Measurements from ENCODE around the gene ABHD8.

Gene ABHD8

GRCh38 chr19:17333611-17334413 is 30.6 kb upstream of the ABHD8 start:
- DNase-seq (ENCODE audit: low spot score): peak; percentile 43

GRCh38 chr19:17332677-17333581 is 29.7 kb upstream of the ABHD8 start:
- DNase-seq (ENCODE audit: low spot score): peak; percentile 6

- DNase-seq (ENCODE audit: low spot score): no peak
Observed at GRCh38 chr19:17332360-17332676, 29.1 kb upstream of the ABHD8 start.

DNA sequence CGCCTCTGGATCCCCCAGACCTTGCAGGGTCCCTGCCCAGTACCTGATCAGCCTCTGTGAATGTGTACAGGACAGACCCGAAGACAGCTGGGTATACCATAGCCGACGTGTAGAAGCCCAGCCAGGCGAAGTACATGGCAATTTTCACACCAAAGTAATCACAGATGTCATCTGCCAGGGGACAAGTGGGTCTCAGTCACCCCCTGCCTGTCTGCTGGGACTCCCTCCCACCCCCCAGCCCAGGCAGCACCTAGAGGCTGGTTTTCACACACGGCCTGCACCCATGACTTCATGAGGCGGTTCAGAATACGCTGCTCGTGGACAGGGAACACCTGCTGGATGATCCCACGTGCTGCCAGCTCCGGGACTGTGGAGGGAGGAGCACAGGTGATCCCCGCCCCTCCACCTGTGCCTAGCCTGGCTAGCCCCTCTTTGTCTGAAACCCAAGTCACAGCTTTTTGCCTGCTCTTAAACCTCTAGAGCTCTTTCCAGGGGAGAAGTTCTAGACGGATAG is 27.9 kb upstream of the ABHD8 start:
- DNase-seq (ENCODE audit: low spot score): no peak

DNA sequence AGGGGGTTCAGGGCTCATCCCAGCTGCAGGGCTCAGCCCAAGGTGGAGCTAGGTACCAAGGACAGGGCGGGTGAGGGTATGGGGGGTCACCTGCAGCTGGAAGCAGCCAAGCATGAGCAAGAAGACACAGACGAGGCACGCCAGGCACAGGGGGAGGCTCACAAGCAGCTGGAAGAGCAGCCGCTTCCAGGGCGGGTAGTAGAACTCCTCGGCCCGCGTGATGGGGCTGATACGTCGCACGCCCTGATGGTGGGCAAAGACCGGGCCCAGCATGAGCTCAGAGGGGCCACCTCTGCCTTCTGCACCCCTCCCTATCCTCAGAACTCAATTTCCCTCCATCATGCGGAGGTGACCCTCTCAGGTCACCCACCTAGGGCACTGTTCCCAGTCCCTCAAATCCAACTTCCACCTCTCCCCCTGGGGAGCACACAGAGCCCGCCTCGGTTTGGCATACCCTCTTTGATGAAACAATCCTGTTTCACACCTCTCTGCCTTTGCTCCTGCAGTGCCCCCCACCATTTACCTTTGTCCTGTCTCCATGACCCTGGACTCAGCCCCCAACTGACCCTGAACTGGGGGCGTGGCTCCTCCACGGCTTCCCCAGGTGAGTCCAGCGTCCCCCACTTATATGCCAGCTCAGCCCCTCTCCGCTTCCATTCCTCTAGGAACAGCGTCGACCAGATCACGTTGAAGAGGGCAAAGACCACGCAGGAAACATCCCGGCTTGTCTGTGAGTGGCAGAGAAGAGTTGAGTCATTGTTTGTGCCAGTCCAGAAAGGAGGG is 27.2 kb upstream of the ABHD8 start:
- no peak for DNase-seq (ENCODE audit: low spot score)

DNA sequence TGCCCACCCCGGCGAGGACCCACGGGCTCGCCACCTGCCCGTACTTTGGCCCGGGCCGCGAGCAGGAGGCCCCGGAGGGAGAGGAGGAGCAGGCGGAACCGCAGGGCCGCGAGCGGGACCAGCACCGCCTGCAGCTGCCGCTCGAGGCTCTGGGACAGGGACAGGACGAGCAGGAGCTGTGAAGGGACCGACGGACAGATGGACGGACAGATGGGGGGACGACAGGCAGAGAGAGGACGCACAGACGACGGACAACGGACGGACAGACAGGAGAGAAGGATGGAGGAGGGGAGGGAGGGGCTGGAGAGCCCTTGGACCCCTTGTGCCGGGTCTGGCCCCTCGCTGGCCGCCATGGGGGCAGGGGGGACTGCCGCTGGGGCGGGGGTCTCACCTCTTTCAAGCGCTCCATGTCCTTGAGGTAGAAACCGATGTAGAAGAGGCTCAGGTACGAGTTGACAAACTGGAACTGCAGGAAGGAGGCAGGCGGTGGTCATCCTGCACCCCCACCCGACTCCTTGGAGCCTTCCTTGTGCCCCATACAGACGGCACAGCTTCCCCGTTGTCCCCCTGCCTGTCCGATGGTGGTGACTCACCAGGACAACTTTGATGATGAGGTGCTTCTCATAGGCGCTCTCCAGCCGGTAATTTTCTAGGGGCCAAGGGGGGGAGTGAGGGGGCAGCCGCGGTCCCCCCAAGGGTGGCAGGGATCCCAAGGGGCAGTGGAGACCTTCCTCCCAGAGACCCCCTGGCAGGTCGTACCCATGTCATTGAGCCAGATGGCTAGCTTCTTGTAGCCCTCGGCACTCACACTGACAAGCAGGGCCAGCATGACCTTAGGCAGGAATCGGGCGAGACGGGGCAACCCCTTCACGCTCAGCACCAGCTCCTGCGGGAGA is 26.4 kb upstream of the ABHD8 start:
- no peak for DNase-seq (ENCODE audit: low spot score)

- DNase-seq (ENCODE audit: low spot score): no peak
Observed at GRCh38 chr19:17328517-17329365, 25.5 kb upstream of the ABHD8 start.

GRCh38 chr19:17327654-17328516 is 24.7 kb upstream of the ABHD8 start:
- no peak for DNase-seq (ENCODE audit: low spot score)

DNA sequence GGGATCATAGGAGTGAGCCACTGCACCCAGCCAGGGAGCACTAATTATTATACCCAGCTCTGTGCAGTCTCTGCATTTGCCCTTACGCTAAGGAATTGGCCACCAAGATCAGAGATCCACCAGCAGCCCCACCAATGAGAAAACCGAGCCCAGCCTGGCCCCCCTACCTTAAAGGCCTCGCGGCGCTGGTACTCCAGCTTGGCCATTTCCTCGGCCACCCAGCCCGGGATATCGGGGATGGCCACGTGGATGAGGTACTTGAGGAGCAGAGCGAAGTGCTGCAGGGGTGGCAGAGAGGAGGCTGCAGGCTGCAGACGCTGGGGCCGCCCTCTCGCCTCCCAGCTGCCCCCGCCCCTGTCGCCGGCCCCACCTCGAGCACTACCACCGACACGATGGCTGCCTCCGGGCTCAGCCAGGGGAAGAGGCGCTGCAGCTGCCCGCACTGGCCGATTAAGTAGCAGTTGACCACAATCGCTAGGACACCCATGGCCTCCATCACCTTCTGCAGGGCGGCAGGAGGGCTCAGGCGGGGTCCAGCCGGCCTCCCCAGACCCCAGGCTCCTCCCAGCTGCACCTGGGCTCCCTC is 23.9 kb upstream of the ABHD8 start:
- no peak for DNase-seq (ENCODE audit: low spot score)

DNA sequence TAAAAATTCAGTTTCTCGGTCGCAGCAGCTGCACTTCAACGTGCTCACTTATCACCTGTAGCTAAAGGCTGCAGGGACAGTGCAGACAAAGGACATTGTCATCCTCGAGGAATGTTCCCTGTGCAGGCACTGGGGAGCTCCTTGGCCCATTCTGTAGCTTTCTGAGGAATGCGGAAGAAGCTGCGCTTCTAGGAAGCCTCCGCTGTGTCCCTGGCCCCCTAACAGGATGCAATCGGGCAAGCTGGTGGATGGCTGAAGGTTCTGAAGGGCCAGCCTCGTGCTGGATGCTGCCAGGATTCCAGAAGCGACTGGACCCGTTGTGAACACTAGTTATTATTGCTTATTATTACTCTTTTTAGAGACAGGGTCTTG is 23.4 kb upstream of the ABHD8 start:
- DNase-seq (ENCODE audit: low spot score): no peak

GRCh38 chr19:17325881-17326594 is 22.8 kb upstream of the ABHD8 start:
- DNase-seq (ENCODE audit: low spot score): no peak

- no peak for DNase-seq (ENCODE audit: low spot score)
Observed at GRCh38 chr19:17325133-17325532, 21.9 kb upstream of the ABHD8 start.

DNA sequence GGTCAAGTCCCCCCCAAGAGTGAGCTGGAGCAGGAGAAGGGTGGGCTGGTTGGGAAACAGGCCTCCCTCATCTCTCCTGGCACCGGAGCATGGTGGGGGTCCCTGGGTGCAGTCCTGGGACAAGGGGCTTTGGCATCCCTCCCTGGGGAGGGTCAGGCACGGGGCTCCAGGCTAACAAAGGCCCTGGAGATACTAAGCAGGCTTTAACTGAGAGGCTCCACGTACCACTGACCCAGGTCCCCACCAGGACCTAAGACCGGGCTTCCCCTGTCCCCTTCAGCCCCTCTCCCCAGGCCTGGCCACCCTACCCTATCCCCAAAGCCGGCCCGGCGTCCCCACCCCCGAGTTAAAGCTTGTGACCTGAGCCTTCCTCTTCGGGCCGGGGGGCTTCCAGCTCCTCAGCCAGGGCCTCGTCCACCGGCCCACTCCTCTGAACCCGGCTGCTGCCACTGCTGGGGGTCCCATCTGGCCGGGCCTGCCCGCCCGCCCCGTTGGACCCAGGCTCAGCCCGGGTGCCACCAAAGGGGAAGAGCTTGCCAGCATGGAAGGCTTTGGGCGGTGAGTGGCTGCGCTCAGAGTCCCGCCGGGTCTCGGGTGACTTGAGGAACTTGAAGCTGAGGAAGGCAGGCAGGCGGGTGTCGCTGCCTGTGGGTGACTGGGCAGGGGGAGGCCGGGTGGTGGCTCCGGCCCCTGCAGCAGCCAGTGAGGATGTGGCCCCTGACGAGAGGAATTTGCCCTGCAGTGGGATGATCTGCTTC is 21.3 kb upstream of the ABHD8 start:
- no peak for DNase-seq (ENCODE audit: low spot score)

DNA sequence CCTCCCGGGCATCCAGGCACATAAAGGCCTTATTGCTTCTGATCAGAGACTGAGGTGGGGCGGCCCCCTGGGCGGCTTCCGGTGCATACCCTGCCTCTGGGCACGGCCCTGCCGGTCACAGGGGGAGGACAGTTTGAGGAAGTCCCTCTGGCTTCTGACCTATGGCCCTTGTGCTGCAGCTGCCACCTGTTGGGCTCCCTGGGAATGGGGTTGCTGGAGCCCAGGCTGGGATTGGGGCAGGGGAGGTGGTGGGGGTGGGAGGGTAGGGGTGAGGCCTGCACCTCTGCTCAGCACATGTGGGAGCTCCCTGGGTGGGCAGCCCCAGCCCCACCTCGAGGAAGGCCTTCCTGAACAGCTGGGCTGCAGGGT is 20.7 kb upstream of the ABHD8 start:
- DNase-seq (ENCODE audit: low spot score): no peak

- DNase-seq (ENCODE audit: low spot score): no peak
Observed at GRCh38 chr19:17323300-17323963, 20.2 kb upstream of the ABHD8 start.

DNA sequence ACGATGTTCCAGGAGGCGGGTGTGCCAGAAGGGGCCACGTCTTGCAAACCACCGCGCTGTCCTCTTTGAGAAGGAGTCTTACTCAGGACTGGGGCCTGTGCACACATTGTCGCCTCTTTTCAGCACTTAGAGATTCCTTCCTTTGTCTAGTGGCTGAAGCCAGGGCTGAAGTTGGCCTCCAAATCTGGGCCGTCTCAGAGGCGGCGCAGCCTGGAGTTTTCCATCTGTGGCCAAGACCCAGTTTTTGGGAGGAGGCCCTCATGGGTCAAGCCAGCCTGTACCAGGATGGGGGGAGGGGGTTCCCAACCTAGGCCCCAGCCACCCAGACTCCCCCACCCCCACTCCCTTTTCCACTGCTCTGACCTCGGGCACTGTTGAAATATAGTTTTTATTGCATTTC is 19.6 kb upstream of the ABHD8 start:
- no peak for DNase-seq (ENCODE audit: low spot score)
